Stimulated activated CD4-positive, alpha-beta T cell treated with anti-CD3 and anti-CD28 coated beads, Interleukin-4, amount 100 ng/mL, for 4 hours (primary cell): ENCODE data around the gene HOTAIR.

Source experiments
- DNase-seq, 2 experiments: peaks; one replicate each; pipeline ENCODE4 v3.0.0-alpha.2; 2020

Gene HOTAIR

DNA sequence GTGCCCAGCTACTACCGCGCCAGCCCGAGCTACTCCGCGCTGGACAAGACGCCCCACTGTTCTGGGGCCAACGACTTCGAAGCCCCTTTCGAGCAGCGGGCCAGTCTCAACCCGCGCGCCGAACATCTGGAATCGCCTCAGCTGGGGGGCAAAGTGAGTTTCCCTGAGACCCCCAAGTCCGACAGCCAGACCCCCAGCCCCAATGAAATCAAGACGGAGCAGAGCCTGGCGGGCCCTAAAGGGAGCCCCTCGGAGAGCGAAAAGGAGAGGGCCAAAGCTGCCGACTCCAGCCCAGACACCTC lies 10.9 kb upstream of the HOTAIR start:
- no peak for DNase-seq

DNA sequence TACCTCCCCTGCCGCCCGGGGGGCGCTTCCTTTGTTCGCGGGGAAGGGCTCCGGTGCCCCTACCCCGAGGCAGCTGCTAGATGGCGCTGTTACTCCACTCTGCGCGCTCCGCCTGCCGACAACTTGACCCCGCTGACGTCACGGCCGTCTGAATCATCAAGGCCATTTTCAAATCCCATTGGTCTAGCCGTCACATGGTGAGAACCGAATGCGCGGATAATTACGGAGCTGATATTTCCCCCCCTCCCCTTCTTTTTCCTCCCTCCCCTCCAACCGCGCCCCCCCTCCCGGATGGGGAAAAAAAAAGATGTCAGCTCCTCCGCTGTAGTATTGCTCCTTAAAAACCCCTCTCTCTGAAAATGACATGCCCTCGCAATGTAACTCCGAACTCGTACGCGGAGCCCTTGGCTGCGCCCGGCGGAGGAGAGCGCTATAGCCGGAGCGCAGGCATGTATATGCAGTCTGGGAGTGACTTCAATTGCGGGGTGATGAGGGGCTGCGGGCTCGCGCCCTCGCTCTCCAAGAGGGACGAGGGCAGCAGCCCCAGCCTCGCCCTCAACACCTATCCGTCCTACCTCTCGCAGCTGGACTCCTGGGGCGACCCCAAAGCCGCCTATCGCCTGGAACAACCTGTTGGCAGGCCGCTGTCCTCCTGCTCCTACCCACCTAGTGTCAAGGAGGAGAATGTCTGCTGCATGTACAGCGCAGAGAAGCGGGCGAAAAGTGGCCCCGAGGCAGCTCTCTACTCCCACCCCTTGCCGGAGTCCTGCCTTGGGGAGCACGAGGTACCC lies 10.3 kb upstream of the HOTAIR start, which contains the start of gene HOXC10:
HOXC10 (plus strand) TSS at position 246 of the 791 bp plus-strand sequence; CDS start at position 360, 114 bp downstream.
- peak; percentile 81 to 82 for DNase-seq

DNA sequence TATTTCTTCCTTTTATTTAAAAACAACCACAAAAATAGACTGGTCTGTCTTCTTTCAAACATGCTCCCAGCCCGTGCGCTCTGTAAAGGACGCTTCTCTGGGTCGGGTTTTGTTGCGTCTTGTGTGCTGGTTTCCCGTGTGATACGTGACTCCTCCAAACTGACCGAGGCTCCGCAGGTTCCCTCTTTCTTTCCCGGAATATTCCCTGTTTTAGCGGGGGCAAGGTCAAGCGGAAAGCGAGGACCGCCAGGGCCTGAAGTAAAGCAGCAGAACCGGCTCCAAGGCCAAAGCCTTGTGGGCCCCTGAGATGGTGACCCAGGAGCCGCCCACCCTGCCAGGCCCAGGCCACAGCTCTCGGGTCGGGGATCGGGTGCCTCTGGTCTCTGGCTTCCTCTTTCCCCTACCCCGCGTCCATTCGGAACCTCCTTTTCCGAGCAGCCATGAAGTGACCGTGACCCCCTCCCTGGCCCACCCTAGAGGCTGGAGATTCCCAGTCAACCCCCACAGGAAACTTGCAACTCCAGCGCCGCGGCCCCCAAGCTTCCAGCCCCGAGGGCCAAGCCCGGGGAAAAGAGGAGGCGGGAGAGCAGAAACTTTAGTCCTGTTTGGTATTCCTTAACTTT lies 9.3 kb upstream of the HOTAIR start:
- DNase-seq, result no peak

DNA sequence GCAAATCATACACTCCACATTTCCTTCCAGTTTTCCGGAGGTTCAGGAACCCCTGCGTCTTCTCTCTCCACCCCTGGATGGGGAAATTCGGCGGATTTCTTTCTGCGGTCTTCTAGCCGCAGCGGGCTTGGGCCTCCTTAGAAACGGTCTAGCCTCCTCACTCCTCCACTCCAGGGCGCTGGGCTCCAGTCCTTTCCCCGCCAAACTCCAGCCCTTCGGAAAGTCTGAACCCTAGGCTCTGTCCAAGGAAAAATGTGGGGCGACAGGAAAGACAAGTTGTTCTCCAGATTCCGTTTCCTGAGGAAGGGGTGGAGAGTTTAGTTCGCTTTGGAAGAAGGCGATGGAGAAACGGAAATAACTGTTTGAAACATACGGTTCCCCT lies 8.8 kb upstream of the HOTAIR start:
- DNase-seq, result no peak

DNA sequence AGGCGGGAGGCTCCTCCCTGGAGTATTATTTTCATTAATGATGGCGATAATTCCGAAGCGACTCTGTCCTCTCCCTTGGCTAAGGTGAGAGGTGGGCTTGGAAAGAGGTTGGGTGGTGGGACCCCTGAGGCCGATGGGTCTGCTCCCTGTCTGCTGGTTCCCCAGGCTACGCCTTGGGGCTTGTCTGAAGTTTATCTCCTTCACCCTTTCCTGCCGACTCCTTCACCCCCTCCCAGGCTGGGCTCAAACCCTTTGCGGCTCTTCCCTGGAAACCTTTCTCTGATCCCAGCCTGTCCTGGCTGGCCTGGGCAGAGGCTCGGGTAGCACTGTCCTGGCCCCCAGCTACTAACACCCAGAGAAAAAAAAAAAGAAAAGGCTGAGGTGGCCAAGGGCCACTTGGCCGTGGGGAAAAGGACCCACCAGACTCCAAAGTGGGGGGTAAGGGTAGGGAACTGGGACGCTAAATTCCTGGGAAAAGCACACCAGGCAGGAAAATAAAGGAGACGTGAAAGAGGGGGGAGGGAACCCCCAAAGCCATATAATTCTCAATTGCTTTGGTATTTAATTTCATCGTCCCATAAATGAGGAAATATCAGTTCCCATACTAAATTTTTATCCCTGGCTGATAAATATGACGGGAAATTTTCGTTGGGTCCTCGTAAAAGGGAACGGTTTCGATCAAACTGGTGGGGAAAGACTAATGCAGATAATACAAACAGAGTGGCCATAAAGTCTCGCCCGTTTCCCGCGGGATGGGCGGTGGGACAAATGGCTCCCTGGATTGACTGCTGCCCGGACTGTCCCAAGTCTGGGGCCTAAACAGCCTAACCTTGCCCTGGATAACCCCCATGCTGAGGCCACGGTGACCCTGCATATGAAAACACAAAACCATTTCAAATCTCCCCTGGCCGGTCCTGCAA lies 8.2 kb upstream of the HOTAIR start:
- DNase-seq, result no peak

DNA sequence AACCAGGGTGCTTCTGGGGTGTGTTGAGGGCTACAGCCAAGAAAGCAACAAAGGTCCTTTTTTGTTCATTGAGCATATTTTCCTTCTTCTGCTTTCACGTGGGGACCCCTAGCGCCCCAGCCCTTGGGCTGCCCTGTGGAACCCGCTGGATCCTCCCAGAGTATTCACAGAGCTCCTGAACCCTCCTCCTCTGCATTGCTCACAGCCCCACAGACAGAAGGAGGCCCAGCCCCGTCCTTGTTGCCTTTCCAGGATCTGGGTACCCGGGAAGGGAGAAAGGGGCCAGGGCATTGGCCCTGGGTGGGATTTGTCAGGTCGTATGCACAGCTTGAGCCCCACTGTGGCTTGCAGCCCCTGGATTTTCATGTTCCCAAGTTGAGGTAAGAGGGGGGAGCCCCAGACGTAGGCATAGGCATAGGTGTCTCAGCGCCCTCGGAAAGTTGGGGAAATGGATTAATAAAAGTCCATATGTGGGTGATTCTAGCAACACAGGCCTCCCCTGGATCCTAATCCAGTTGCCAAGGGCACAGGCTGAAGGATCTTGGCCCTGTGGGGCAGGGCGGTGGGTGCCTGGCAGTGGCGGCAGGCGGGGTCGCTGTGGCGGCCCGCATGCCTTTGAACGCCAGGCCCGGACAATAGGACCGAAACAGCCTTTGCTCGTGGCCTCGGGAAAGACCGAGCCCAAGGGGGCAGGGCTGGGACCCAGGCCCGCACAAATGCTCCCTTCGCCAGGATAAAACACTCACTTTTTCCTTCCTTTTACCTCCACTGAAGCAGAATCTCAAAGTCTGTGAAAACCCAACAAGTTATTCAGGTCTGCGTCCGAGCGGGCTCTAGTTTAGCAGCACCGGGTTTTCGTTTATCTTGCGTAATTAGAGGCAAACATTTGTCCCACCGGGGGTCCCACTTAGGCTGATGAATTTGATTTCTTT lies 7.1 kb upstream of the HOTAIR start:
- DNase-seq, result no peak

DNA sequence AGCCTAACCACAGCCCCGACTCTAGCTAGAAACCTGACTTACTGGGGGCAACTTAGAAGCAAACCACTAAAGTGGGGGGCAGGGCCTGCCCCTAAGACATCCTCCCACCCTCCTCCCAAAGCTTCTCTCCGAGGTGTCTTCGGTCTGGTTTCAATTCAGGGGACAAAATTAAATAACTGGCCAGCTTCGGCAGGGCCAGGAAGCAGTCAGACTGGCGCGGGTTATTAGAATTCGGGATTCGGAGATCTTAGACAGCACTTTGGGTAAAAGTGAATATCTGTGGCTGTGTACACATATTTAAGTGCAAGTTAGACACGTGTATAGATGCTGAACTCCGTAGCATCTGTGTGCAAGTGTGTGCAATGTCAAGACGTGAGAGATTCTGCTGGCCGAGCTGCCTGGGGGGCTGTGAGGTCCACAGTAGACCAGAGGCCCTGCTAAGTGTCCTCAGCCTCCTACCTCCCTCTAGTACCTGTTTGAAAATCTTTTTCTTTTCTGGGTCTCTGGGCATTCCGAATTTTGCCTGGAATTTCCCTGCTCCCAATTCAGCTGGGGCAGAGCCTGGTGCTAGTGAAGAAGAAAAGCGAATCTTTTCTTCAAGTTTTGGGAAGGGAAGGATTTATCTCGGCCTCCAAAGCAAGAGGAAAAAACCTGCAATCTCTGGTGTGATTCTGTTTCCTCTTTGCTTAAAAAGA lies 6.2 kb upstream of the HOTAIR start:
- no peak for DNase-seq

DNA sequence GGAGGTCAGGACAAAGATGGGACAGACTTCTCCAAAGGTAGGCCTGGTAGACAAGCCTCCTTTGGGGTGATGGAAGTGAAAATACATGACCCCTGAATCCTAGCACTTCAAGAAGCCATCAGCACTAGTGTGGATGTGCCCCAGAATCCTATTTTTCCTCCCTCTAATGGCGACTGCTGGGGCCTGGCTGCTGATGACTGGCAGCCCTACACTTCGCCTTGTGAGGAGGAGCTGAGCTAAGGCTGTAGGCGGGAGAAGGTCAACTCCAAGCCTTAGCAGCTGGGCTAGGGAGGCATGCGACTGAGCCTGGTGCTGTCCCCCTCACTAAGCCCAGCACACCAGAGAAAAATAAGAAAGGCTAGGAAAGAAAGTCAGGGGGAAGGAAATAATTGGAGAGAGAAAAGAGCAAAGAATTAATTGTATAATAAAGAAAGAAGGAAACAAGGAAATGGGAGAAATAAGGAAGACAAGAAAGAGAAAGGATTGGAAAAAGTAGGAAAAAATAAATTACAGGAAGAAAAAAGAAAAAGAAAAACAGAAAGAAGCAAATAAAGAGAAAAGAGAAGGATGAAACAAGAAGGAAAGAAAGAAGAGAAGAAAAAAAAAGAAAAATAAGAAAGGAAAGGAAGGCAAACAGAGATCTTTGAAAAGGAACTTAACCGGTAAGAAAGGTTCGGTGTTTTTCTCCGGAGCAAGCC lies 5.5 kb upstream of the HOTAIR start:
- DNase-seq, result no peak

DNA sequence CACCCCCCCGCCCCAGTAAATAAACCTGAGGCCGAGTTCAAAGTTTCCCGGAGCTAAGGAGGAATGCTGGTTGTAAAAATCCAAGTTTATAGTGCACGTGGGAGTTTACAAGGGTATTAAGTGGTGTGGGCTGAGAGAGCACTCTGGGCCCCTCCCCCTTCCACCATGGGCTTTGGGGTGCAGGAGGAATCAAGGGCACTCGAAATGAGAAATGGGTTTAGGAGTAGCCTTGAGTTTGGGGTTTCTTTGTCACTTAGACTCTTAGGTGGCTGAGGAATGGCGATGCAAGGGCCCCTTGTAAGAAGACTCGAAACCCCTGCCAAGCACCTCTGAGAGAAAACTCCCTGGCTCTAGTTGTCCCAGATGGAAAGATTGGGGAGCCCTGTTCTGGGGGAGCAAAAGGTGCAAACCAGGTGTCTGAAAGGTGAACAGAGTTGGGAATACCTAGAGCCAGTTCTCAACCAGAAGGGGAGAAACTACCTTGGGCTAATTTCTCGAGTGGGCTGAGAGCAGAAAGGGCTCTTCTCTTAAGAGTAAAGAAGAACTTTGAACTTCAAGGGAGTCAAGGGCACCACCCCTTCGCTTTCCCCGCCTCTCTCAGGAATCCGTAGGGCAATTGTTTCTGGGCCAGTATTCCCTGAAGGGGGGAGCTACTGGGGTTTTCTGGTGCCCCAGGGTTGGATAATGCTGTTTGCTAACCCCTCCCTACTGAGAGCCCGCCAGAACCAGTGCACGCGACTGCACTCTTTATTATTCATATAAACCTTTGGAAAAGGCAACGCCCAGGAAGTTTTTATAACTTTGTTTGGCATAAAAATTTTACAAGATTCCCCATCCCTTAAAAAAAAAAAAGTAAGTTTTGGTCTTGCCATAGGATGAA lies 4.0 kb upstream of the HOTAIR start:
- no peak for DNase-seq

DNA sequence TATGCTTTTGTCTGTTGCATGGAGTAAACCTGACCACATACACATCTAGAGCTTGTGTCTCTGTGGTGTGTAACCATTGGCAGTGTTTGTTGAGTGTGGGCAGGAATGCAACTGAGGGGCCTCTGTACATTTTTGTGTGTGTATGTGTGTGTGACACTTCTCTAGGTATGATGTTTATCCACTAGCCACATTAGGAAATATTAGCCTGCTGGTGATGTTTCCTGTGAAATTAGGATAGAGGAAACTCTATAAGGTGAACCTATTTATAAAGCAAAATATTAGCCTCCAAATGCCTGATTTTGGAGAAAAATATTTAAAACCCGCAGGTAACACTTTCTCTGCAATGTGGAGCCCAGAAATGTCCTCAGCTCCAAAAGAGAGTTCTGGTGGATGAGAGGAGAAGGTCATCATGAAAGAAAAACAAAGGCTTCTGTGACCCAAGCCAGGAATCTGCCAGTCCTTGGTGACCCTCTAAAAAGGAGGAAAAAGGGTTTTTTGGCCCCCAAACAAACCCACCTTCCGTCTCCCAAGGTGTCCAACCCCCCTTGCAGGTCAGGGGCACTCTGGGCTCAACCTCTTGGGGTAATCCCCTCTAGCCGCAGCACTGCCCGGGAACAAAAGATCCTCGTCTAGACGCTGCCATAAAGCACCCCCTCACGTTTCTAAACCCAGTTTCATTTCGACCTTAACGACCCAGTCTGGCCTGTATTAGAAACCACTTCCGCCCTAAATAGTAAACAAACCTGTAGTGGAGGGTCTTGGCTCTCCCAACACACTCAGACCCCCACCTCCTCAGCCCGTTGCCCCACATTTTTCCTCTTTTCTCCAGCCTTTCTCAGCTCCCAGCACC lies 3.1 kb upstream of the HOTAIR start:
- no peak for DNase-seq

DNA sequence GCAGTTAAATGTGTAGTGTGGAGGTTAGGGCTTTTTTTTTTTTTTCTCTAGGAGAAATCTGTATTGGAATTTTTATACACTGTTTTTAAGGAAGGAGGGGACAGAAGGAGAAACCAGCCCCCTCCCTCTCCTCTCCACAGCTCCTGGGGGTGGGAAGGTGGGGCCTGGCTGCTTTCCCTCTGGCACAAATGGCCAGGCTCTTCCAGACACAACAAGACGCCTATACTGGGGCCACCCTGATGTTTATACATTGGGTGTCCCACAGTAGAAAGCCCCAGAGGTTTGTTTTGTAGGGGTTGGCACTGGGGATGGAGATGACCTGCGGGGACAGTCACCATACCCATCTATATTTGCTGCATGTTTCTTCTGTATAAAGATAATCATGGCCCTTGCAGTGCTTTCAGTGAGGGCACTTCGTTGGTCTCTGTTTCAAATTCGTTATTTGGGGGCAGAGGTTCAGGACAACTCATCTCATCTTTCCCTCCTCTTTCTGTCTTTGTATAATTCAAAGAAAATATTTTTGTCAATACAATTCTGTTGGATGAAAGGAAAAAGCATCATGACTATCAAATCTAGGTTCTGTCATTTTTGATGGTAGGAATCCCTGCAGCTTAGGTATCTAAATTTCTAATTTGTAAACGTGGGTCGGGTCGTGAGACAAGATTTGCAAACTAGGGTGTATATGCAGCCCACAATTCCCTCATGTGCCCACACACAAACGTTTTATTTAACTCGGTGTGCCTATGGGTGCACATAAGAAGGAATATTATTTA lies 2.3 kb upstream of the HOTAIR start:
- no peak for DNase-seq

DNA sequence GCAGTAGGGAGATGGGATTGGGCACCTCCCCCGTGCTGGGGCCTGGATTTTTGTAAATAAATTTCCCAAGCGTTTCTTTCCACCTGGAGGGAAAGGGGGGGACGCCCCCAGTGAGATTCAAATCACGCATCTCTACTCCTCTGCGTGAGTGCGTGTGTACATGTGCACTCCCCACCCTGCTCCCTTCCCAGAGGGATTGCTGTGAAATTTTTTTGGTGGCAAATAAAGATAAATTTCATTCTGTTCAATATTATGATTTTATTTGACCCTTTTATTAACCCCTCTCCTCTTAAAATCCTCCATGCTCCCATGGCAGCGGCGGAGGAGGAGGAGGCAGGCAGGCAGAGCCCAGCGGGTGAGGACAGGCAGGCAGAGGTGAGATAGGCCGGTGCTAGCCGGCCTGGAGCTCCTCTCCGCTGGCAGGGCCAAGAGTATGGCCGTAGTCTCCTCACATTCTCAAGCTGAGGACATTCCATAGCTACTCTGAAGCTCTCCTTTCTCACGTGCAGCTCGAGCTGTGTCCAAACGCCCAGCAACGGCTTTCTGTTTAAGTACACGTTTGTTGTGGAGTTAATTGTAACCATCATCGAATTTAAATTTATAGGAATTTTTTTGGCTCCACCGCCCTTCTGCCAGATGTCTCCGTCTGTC lies 1.5 kb upstream of the HOTAIR start:
- DNase-seq, result no peak

DNA sequence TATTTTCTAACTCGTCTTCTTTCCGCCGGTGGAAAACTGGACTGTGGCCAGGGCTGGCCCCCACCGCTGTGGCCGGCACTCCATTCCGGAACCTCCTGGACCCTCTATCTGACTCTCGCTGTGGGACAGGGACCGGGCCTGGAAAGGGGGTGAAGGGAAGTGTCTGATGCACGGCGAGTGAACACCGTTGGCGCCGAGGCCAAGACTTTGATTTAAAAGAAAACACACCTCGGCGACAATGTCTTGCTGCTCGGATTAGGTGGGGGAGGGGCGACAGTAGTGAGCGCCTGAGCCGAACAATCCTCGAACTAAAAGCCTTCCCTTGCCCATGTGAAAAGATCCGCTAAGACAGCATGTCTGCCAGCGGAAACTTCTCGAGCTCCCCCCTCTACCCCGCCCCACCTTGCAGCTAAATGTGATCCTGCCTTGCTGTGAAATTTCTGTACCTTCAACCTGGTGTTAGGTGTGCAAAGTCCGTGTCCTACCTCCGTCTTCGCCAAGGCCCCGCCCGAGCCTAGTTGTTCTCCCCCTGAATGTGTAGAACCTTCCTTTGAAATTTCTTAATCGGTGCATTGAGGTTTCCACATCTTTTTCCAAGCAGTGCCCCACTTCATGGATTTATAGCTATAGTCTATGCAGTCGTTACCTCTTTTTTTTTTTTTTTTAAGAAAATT lies 862 bp upstream of the HOTAIR start:
- no peak for DNase-seq

DNA sequence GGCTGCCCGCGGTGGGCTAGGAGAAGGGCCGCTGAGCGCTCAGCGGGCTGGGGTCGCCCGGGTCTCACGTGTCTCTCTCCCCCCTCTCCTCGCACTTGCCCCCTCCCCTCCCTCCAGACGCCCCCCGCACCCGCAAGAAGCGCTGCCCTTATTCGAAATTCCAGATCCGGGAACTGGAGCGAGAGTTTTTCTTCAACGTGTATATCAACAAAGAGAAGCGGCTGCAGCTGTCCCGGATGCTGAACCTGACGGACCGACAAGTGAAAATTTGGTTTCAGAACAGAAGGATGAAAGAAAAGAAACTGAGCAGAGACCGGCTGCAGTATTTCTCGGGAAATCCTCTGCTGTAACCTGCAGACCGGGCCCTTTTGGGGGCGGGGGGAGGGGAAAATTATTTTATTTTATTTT lies 314 bp upstream of the HOTAIR start:
- DNase-seq, result no peak

DNA sequence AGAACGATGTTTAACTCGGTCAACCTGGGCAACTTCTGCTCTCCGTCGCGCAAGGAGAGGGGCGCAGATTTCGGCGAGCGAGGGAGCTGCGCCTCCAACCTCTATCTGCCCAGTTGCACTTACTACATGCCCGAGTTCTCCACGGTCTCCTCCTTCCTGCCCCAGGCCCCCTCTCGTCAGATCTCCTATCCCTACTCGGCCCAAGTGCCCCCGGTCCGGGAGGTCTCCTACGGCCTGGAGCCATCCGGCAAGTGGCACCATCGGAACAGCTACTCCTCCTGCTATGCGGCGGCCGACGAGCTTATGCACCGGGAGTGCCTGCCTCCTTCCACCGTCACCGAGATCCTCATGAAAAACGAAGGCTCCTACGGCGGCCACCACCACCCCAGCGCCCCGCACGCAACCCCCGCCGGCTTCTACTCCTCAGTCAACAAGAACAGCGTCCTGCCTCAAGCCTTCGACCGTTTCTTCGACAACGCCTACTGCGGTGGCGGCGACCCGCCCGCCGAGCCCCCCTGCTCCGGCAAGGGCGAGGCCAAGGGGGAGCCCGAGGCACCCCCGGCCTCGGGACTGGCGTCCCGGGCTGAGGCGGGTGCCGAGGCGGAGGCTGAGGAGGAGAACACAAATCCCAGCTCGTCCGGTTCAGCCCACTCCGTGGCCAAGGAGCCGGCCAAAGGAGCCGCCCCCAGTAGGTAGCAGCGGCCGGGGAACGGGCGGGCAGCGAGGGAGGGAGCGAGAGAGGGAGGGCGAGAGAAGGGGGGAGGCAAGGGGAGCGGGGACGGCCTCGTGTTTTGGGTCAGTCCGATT lies 1.3 kb downstream of the HOTAIR start:
- no peak for DNase-seq

DNA sequence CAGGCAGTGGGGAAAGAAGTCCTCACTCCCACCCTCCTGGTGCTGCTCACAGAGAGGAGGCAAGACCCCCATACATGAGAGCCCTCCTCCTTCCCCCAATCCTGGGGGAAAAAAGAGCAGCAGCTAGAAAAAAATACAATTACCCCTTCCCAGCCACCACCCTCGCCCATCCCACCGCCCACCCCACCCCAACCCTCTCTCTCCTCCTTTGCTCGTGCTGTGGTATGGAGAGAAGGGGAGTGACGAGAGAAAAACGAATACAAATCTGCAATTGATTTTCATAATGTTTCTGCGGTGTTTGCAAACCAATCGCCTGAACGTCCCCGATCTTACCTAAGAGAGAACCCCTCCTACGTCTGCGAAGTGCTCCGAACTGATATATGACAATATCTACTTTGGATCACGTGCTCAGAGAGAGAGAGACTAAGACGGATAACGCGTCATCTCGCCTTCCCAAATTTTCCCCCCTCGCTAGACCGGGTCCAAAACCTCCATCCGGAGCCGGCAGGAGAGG lies 2.0 kb downstream of the HOTAIR start, which contains the start of gene HOXC11:
HOXC11 (plus strand) TSS at position 405 of the 514 bp plus-strand sequence. CDS start 116 bp downstream, outside the sequence.
- no peak for DNase-seq
